ENCODE measurements around the gene FGFR3. TPM values are rescaled to one million over a fixed set of nuclear protein-coding genes. Genes with fewer than 3 reads are reported as not detected.

The FGFR3 gene
- total and polyA plus RNA-seq, 9 of the 15 experiments (the other 6 are each of a cell fraction or from before 2014, with no cell fraction given): 1.2 to 60.4 (median 12.7) TPM

- TF ChIP-seq MEIS2 (IDR thresholded peaks at IDR 0.05; ENCODE audit: partially characterized antibody): peak; percentile 41
- no peak for TF ChIP-seq CEBPG (CRISPR knock-in tag; IDR thresholded peaks at IDR 0.05)
- TF ChIP-seq CEBPG (tag; conservative IDR thresholded peaks at IDR 0.05 in 1 of 2, IDR thresholded peaks at IDR 0.05 in 1 of 2): no peak
- TF ChIP-seq PCBP1 (IDR thresholded peaks at IDR 0.05; ENCODE audit: low read depth, low read length, poor library complexity, severe bottlenecking): peak; percentile 17
- TF ChIP-seq GTF2E2 (tag; IDR thresholded peaks at IDR 0.05): no peak
- no peak for TF ChIP-seq ZNF512 (tag; IDR thresholded peaks at IDR 0.05)
- no peak for TF ChIP-seq SAP30 (IDR thresholded peaks at IDR 0.05; ENCODE audit: borderline replicate concordance, insufficient read depth, low read depth, low read length, poor library complexity, severe bottlenecking)
These were observed 30.0 kb upstream of the FGFR3 start (continued) for GRCh38 chr4:1763070-1763549.

- no peak overlapping the region for H3K4me3 ChIP-seq
- in situ Hi-C loops (cut with MboI): no loop called here
- H3K9ac ChIP-seq (ENCODE audit: insufficient read depth in 1 of 2, low read depth in 2 of 2, low read length in 2 of 2): peak overlapping the region; percentile 8 to 84; a peak in 3 of 4 replicates
- no peak overlapping the region for H3K27ac ChIP-seq (ENCODE audit: extremely low read depth, low read depth, low read length)
- H3K27me3 ChIP-seq (ENCODE audit: control insufficient read depth in 2 of 2, insufficient read depth in 2 of 2, low read length in 2 of 2): no peaks in the 10 kb centered on the region
- intact Hi-C loops (cut with micrococcal nuclease): loop anchor here (1.0 kb wide), 1 partner anchor 47 kb away; no protein-coding TSS in a partner anchor
- 8% methylated on average over 10 of the region's 36 CpGs for WGBS (ENCODE audit: insufficient coverage, low coverage, missing lambda C conversion rate)
- peak overlapping the region; percentile 18; the same call in 1 of the 2 replicates for H3K4me2 ChIP-seq (ENCODE audit: insufficient read depth, low read length)
- no peaks in the 10 kb centered on the region for H3K9me3 ChIP-seq (replicated peaks; ENCODE audit: control insufficient read depth, insufficient read depth, low read depth, low read length)
- no TSS peak for BruUV-seq (replicated peaks)
- ATAC-seq (peak; percentile 83), FAIRE-seq (no peak), DNase-seq (ENCODE audit: extremely low read depth in 1 of 4, low spot score in 3 of 4) (peak; percentile 62 to 85 (median 70))
- peak overlapping the region; percentile 70 for H2AFZ ChIP-seq (ENCODE audit: low read depth, low read length)
- H3K79me2 ChIP-seq (ENCODE audit: control insufficient read depth, insufficient read depth, low read length): no peaks in the 10 kb centered on the region
- POLR2A ChIA-PET: no interaction called here
- CTCF ChIA-PET (ENCODE audit: low intra/inter-chr PET ratio): interaction anchor here (0.8 to 1.0 kb wide), 2 partner anchors 46 to 47 kb away, joined by 3 to 4 read pairs; no protein-coding TSS in a partner anchor
- H3K36me3 ChIP-seq (ENCODE audit: control insufficient read depth, insufficient read depth, low read length): no peaks in the 10 kb centered on the region
- H3K4me1 ChIP-seq (replicated peaks in 1 of 2; ENCODE audit: control insufficient read depth in 2 of 2, insufficient read depth in 2 of 2, low read length in 2 of 2): peaks cover 2 to 85% of the 10 kb centered on the region in 2 experiments; a peak in 3 of 5 replicates
- no peaks in the 10 kb centered on the region for H3K9me1 ChIP-seq (ENCODE audit: control insufficient read depth, insufficient read depth, low read length)
- H4K20me1 ChIP-seq (replicated peaks; ENCODE audit: control insufficient read depth, insufficient read depth, low read length): 0 out of 2 replicates have a peak, but pooled peaks cover 3% of the 10 kb centered on the region
- TF ChIP-seq TARDBP (IDR thresholded peaks at IDR 0.05): no peak
- TF ChIP-seq HES1 (IDR thresholded peaks at IDR 0.05; ENCODE audit: low read depth): no peak
- peak; percentile 20 to 59 (median 34); a peak in 4 of 6 replicates for TF ChIP-seq CTCF (IDR thresholded peaks at IDR 0.05 in 2 of 3, conservative IDR thresholded peaks at IDR 0.05 in 1 of 3; ENCODE audit: insufficient read depth in 2 of 3, low read depth in 1 of 3, low read length in 3 of 3)
- TF ChIP-seq VEZF1 (CRISPR knock-in tag; IDR thresholded peaks at IDR 0.05): peak; percentile 82
- peak; percentile 23; the same call in 1 of the 2 replicates for TF ChIP-seq PHF8 (IDR thresholded peaks at IDR 0.05; ENCODE audit: borderline replicate concordance, low read length)
- no peak for TF ChIP-seq CEBPB (tag; IDR thresholded peaks at IDR 0.05)
These were observed 29.5 kb upstream of the FGFR3 start for GRCh38 chr4:1763550-1764080.
